ENCODE measurements around the gene NDUFB10.

Gene NDUFB10

GRCh38 chr16:2004795-2005517, 45.6 kb downstream of the NDUFB10 start:
- peak overlapping the region; percentile 26 for H3K4me3 Mint-ChIP-seq
- ATAC-seq = no peak
- H3K4me1 Mint-ChIP-seq = peaks cover 53% of the 10 kb centered on the region

GRCh38 chr16:2005646-2006045, 46.3 kb downstream of the NDUFB10 start:
- Mint-ChIP-seq H3K4me3 (peak overlapping the region; percentile 20), H3K36me3 (peaks cover 50% of the 10 kb centered on the region), H3K27me3 (no peaks in the 10 kb centered on the region), H3K27ac (peak overlapping the region; percentile 60), H3K4me1 (peaks cover 60% of the 10 kb centered on the region), H3K9me3 (no peaks in the 10 kb centered on the region)
- ATAC-seq = no peak

More at GRCh38 chr16:2004795-2005517, 45.6 kb downstream of the NDUFB10 start:
- H3K9me3 Mint-ChIP-seq = no peaks in the 10 kb centered on the region
- peak overlapping the region; percentile 60 for H3K27ac Mint-ChIP-seq
- H3K36me3 Mint-ChIP-seq = peaks cover 54% of the 10 kb centered on the region
- no peaks in the 10 kb centered on the region for H3K27me3 Mint-ChIP-seq

GRCh38 chr16:2006317-2006716, 47.0 kb downstream of the NDUFB10 start:
- Mint-ChIP-seq H3K9me3 (no peaks in the 10 kb centered on the region), H3K27me3 (no peaks in the 10 kb centered on the region), H3K4me3 (peak overlapping the region; percentile 27), H3K4me1 (peaks cover 60% of the 10 kb centered on the region), H3K36me3 (peaks cover 43% of the 10 kb centered on the region), H3K27ac (peak overlapping the region; percentile 60)
- ATAC-seq = no peak

GRCh38 chr16:2007081-2007836, 47.9 kb downstream of the NDUFB10 start:
- peak overlapping the region; percentile 83 for H3K4me3 Mint-ChIP-seq
- no peaks in the 10 kb centered on the region for H3K9me3 Mint-ChIP-seq
- no peaks in the 10 kb centered on the region for H3K27me3 Mint-ChIP-seq
- ATAC-seq = no peak
- peak overlapping the region; percentile 60 for H3K27ac Mint-ChIP-seq
- peaks cover 60% of the 10 kb centered on the region for H3K4me1 Mint-ChIP-seq
- peaks cover 38% of the 10 kb centered on the region for H3K36me3 Mint-ChIP-seq

GRCh38 chr16:2008009-2008526, 48.7 kb downstream of the NDUFB10 start:
- H3K4me3 Mint-ChIP-seq = peak overlapping the region; percentile 83
- peaks cover 35% of the 10 kb centered on the region for H3K36me3 Mint-ChIP-seq
- no peaks in the 10 kb centered on the region for H3K27me3 Mint-ChIP-seq
- H3K4me1 Mint-ChIP-seq = peaks cover 60% of the 10 kb centered on the region
- peak overlapping the region; percentile 61 for H3K27ac Mint-ChIP-seq
- H3K9me3 Mint-ChIP-seq = no peaks in the 10 kb centered on the region
- no peak for ATAC-seq

- H3K27me3 Mint-ChIP-seq = no peaks in the 10 kb centered on the region
- peak overlapping the region; percentile 83 for H3K4me3 Mint-ChIP-seq
- peaks cover 35% of the 10 kb centered on the region for H3K36me3 Mint-ChIP-seq
- no peaks in the 10 kb centered on the region for H3K9me3 Mint-ChIP-seq
- H3K27ac Mint-ChIP-seq = peak overlapping the region; percentile 61
- peaks cover 60% of the 10 kb centered on the region for H3K4me1 Mint-ChIP-seq
- ATAC-seq = no peak
Measured at GRCh38 chr16:2008631-2009163, 49.4 kb downstream of the NDUFB10 start.

- Mint-ChIP-seq H3K27ac (peak overlapping the region; percentile 93), H3K4me3 (peak overlapping the region; percentile 83), H3K9me3 (no peaks in the 10 kb centered on the region), H3K4me1 (peaks cover 55% of the 10 kb centered on the region), H3K27me3 (no peaks in the 10 kb centered on the region), H3K36me3 (peaks cover 35% of the 10 kb centered on the region)
- ATAC-seq = peak; percentile 54
Measured at GRCh38 chr16:2009164-2009711, 49.9 kb downstream of the NDUFB10 start.

- Mint-ChIP-seq H3K36me3 (peaks cover 32% of the 10 kb centered on the region), H3K27me3 (no peaks in the 10 kb centered on the region), H3K4me3 (peak within 1 kb of the TSS; percentile 90), H3K27ac (peak within 1 kb of the TSS; percentile 93), H3K4me1 (peaks cover 48% of the 10 kb centered on the region), H3K9me3 (no peaks in the 10 kb centered on the region)
- ATAC-seq = peak; percentile 98
Measured at GRCh38 chr16:2009791-2010510, 50.6 kb downstream of the NDUFB10 start, which contains the start of gene ZNF598. ZNF598 (minus strand) TSS chr16:2009821.
